Activated CD8-positive, alpha-beta memory T cell treated with anti-CD3 and anti-CD28 coated beads, Interleukin-2, amount 50 U/mL, for 1 hour (primary cell): Measurements from ENCODE around the gene DYNC1H1.

Experiments used
- DNase-seq: peaks from one replicate; pipeline ENCODE4 v3.0.0-alpha.2; 2020; ENCODE audit errors: extremely low read depth

Gene DYNC1H1

DNA sequence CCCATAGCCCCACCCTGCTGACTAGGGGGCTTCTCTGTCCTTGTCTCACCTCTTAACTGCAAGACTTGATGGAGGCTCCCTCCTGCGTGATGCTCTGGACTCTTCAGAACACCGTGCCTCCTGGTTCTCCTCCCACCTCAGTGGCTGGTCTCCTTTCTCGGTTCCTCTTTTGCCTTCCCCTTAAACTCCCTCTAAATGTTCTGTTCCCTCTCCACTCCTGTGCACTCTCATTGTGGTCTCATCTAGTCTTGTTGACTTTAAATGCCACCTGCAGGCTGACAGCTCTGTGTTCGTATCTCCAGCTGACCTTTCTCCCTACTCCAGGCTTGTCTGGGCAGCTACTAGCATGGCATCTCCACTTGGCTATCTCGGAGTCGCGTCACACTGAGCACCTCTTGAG is 28.3 kb downstream of the DYNC1H1 start:
- DNase-seq: no peak

DNA sequence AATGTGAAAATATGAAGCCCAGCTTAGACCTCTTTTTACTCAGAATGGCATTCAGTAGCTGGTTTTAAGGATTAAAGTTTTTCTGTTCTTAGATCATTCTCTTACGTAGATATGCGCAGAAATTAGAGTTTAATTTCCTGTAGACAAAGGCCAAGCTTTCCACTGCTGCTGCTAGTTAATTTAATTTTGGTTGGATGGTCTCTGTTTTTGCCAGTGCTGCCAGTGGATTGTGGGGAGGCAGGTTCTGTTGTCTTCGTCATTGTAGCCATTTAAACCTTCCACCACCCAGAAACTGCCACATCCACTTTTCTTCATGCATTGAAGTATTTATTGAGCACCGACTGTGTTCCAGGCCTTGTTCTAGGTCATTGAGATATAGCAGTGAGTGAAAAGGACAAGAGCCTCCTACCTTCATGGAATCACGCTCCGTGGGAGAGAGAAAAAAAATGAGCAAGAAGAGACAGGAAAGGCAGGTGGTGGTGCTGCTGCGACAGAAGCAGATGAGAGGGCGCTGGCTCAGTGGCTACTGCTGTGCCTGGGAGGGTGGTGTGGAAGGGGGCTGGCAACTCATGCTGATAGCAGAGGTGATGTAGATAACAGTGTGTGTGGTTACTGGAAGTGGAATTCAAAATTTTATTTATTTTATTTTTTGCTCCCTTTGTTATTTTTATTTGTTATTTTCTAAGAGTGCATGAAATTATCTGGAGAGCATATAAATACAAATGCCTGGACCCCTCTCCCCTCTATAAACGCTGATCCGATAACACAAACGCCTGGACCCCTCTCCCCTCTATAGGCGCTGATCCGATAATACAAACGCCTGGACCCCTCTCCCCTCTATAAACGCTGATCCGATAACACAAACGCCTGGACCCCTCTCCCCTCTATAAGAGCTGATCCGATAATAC is 33.3 kb downstream of the DYNC1H1 start:
- no peak for DNase-seq

DNA sequence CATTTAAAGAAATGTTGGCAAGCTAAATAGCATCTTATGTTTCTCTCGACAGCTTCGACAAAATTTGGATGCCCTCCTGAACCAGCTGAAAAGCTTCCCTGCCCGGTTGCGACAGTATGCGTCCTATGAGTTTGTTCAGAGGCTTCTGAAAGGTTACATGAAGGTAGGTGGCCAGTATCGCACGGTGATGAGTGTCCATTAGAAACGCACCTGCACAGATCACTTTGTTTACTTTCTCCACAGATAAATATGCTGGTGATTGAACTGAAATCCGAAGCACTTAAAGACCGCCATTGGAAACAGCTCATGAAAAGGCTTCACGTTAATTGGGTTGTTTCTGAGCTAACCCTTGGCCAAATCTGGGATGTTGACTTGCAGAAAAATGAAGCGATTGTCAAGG is 36.5 kb downstream of the DYNC1H1 start:
- no peak for DNase-seq

DNA sequence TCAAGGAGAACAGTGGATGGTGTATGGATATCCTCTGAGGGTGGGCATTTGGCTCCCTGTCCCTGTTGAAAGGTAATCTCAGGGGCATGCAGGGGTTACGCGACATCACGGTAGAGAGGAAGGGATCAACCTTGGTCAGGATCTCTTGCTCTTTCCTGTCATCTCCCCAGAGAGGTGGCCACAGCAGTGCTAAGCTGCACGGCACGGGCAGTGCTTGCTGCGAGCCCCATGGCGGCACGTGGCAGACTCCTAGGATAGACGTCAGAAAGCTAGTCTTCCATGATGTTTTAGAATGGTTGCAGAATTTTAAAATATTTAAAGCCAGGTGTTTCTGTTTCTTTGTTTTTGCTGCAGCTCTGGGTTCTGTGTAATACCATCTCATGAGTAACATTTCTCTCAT is 41.0 kb downstream of the DYNC1H1 start:
- no peak for DNase-seq

DNA sequence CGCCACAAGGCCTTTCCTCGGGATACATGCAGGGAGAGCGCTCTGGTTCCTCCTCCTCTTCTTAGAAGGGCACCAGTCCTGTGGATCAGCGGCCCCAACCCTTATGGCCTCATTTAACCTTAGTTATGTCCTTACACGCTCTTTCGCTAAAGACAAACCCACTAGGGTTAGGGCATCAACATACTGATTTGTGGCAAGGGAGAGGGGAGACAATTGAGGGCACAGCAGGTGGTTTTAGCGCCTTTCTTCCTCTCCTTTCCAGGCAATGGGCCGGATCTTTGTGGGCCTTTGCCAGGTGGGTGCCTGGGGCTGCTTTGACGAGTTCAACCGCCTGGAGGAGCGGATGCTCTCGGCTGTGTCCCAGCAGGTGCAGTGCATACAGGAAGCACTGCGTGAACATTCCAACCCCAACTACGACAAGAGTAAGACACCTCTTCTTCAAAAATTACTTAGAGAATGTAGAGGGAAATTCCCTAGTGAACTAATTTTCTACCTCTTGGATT is 43.6 kb downstream of the DYNC1H1 start:
- DNase-seq: no peak

DNA sequence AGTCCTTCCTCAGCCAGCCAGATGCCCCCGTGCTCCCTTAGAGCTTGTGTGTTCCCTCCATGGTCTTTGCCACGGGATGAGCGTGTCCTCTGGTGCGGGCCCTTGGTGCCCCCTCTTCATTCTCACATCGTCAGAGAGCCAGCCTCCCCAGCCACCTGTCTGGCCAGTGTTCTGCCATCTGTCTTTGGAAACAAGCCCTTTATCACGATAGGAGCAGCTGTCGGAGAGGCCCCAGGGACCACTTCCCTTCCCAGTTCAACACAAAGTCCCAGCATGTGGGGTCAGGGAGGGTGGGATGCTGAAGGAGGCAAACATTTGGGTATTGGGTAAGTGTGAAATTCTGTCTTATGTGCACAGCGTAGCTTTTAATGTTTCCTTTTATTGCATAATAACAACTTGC is 44.5 kb downstream of the DYNC1H1 start:
- DNase-seq: no peak

DNA sequence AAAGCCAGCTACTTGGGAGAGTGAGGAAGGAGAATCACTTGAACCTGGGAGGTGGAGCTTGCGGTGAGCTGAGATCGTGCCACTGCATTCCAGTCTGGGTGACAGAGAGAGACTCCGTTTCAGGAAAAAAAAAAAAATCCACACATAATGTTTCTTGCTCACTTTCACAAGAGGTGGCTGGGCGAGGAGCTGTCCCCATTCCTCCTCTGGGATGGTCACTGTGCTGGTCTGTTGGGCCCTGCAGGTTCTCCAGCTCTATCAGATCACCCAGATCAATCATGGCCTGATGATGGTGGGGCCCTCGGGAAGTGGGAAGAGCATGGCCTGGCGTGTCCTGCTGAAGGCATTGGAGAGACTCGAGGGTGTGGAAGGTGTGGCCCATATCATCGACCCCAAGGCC is 47.3 kb downstream of the DYNC1H1 start:
- DNase-seq: no peak

DNA sequence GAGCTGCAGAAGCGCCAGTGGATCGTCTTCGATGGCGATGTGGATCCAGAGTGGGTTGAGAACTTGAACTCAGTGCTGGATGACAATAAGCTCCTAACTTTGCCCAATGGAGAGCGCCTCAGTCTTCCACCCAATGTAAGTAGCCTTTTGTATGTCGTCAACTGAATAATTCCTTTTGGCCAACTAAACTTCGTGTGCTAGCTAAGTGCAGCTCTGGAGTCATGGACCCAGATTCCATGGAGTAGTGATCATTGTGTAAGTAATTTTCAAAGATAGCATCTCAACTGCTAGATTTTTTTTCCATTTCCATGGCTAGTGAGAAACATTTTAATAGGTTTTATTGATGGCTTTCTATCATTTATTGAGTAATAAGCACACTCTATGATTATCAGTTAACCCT is 48.0 kb downstream of the DYNC1H1 start:
- DNase-seq: no peak

DNA sequence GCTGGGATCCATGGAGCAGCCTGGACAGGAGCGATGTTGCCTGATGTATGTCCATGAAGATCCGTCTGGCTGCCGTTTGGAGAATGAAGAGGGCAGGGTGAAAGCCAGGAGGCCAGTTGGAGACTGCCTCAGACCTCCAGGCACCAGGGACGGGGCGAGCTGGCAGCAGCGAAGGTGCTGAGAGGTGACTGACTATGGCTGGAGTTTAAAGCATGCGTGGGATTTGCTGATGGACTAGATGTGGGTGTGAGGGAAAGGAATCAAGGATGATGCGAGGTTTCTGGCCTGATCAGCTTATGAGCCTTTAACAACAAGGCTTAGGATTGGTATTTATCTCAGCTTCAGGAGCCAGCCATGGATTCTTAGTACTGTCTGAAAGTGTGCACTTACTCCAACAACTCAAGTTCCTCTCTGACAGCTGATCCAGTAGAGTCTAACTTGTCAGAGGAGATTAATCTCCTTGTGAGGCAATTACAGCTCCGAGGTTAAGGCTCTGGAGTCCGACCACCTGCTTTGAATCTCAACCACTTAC is 49.4 kb downstream of the DYNC1H1 start:
- DNase-seq: no peak

DNA sequence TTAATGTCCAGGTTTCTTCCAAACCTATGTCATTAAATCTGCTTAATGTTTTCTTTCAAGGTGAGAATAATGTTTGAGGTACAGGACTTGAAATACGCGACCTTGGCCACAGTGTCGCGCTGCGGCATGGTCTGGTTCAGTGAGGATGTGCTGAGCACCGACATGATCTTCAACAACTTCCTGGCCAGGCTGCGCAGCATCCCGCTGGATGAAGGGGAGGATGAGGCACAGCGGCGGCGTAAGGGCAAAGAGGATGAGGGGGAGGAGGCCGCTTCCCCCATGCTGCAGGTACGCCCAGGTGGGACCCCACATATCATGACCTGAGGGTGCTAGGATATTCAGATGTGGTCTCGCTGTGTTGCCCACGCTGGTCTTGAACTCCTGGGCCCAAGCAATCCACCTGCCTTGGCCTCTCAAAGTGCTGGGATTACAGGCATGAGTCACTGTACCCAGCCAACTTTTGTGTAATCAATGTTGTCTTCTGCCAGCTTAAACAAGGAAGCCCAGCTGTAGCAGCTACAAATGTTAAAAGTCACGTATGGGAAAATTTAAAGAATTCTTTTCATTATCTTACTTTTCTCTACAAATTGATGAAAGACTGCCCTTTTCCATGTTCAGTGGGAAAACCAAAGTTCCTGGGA is 50.8 kb downstream of the DYNC1H1 start:
- DNase-seq: no peak

DNA sequence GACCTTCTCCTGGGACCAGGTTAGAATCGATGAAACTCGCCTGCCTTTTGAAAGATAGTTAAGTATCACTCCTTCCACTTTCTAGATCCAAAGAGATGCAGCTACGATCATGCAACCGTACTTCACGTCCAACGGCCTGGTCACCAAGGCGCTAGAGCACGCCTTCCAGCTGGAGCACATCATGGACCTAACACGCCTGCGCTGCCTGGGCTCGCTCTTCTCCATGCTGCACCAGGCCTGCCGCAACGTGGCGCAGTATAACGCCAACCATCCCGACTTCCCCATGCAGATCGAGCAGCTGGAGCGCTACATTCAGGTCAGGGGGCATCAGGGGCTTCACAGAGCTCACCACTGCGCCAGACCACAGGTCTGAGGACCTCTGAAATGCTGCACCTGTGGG is 51.4 kb downstream of the DYNC1H1 start:
- DNase-seq: no peak

DNA sequence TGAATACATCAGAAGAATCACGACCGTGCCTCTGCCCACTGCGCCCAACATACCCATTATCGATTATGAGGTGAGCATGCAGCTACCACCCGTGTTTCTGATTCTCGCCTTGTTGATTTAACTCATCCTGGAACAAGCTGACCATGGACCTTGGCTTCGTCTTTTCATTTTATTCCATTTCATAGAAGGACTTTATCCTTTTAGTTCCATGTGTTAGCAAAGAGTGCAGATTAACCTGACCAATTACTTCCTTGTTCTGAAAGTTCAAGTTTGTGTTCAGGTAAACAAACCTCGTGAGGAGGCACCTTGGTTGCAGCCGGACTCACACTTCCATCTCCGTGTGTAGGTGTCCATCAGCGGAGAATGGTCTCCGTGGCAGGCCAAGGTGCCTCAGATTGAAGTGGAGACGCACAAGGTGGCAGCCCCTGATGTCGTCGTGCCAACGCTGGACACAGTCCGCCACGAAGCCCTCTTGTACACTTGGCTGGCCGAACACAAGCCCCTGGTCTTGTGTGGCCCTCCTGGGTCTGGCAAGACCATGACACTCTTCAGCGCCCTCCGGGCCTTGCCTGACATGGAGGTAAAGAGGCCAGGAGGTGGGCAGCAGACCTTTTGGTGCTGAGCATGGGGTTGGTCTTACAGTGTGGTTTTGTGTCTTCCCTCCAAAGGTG is 52.2 kb downstream of the DYNC1H1 start:
- no peak for DNase-seq

DNA sequence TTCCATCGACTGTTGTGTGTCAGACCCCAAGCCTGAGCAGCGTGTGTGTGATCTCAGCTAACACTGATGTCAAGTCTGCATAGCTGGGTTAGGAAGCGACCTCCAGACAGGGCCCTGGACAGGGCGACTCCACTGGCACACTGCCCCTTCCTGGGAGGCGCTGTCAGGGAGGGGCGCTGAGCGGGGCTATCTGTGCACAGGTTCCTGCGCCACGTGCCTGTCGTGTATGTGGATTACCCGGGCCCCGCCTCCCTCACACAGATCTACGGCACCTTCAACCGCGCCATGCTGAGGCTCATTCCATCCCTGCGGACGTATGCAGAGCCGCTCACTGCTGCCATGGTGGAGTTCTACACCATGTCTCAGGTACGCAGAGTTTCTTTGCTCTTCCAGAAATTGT is 53.9 kb downstream of the DYNC1H1 start:
- DNase-seq: no peak

DNA sequence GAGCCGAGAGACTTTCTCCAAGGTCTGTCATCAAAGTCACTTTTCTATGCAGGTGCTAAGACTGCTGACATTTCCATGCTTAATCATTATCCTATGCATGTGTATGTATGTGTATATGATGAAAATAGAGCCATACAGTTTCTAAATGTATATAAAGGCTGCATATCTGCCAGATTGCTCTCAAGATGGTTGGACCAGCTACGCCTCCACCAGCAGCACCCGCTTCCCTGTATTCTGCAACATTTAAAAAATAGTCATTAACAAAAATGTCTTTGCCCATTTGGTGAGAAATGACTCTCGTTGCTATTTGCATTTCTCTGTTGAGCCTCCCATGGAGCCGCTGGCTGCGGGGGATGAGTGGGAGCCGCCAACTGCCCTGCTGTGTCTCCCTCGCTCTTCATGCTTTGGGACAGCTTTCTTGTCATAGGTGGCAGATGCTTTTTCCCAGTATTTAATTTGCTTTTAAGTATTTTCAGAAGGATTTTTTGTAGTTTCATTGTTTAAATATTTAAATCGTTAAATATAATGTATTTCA is 54.7 kb downstream of the DYNC1H1 start:
- no peak for DNase-seq

DNA sequence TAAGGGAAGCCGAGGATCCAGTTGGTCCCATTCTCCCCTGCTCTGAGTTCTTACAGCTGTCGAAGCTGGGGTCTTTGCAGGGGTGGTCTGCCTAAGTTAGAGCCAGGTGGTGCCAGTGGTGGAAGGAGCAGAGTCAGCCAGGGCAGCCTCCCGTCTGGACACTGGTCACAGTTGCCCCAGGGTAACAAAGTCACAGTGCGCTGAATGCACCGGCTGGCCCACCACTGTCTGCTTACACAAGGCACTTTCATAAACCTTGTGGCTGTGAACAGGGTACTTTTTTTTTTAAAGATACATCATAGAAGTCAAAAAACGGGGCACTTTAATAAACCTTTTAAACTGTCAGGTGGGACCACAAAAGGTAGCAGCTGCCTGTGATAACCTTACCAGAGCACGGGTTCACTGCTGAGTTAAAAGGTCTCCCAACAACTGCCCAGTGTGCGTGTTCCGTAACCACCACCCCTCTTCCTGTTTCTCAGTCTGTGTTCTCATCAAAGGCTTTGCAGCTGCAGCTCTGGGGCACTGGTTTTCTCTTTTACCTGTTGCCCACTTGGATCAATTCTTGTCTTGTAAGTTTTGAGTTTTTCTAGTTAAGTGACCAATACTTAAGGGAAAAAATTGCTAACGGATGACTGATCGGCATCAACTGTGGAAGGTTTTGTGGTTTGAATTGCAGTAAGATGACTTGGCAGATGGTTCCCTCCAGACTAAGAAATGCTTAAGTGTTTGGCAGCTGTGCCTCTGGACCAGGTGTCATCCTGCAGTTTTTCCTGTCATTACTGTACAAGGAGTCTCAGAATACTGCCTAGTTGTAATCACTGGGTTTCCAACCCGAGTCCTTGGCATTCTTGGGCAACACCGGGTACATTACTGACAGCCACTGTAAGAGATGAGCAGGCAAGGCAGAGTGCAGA is 55.9 kb downstream of the DYNC1H1 start:
- peak; percentile 26 for DNase-seq

DNA sequence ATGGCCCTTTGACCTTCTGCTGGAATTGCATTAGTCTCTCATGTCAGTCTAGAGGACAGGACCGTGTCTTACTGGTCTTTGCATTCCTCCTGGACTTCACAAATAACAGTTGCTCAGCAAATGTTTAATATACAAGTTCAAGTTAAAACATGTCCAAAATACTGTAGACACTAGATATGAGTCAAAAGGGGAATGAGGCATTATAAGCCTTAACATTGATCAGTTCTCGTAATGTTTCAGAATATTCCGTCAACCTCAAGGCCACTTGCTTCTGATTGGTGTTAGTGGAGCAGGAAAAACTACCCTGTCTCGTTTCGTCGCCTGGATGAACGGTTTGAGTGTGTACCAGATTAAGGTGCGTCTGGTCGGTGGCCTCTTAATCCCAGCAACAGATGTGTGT is 62.6 kb downstream of the DYNC1H1 start:
- no peak for DNase-seq

DNA sequence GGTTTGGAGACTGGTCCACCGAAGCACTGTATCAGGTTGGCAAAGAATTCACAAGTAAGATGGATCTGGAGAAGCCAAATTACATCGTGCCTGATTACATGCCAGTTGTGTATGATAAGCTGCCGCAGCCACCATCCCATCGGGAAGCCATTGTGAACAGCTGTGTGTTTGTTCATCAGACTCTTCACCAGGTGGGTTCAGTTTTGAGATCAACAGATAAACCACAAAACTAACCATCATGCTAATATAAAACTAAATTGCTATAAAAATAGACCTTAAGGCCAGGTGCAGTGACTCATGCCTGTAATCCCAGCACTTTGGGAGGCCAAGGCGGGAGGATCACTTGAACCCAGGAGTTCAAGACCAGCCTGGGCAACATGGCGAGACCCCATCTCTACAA is 63.6 kb downstream of the DYNC1H1 start:
- DNase-seq: no peak

DNA sequence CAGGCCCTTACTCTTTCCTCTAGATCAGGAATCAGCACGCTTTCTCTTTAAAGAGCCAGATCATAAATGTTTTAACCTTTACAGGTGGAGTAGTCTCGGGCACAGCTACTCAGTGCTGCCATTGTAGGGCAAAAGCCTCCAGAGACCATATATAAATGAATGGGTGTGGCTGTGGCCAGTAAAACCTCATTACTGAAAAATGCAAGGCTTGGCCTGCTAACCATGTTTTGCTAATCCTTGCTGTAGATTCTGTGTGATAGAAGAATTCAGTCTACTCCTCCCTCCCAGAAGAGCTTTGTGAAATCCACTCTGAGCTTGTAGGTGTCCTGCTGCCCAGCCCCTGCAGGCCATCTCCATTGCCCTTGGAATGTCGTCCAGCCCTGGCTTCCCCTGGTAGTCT is 64.4 kb downstream of the DYNC1H1 start:
- no peak for DNase-seq

DNA sequence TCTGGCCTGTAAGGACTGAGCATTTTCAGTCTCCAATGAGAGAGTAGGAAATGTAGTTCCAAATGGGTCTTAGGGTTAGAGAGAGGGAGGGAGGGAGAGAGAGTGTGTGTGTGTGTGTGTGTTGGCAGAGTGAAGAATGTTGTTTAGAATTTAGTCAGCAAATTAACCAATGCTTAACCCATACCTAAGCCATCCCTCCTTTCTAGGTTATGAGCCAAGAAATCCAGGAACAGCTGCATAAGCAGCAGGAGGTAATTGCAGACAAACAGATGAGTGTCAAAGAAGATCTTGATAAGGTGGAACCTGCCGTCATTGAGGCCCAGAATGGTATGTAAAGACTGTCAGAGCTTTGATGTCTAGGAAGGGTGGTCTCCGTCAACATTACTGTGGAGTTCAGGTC is 65.6 kb downstream of the DYNC1H1 start:
- no peak for DNase-seq

DNA sequence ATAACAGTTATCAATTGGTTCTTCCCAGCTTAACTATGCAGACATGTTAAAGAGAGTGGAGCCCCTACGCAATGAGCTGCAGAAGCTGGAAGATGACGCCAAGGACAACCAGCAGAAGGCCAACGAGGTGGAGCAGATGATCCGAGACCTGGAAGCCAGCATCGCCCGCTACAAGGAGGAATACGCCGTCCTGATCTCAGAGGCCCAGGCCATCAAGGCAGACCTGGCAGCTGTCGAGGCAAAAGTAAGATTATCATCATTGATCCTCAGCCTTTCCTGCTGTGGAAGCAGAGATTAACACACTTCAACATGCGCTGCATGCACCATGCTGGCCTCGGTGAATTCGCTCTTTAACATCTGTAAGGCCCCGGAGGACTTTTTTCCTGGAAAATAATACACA is 68.9 kb downstream of the DYNC1H1 start:
- no peak for DNase-seq

DNA sequence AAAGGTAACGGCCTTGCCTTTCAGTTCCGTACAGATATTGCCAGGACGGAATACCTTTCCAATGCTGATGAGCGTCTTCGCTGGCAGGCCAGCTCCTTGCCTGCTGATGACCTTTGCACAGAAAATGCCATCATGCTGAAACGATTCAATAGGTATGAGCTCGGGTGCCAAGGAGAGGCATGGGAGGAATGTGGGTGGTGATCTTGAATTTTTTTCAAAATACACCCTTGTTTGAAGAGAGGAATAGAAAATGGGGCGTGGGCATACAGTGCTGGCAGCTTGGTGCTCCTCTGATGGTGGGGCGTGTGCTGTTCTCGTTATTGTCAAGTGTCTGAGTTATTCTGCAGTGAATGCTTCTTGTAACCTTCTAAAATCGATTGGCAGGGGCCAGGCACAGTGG is 69.9 kb downstream of the DYNC1H1 start:
- DNase-seq: no peak
